Measurements from ENCODE around the gene CPXM1.

The CPXM1 gene

GRCh38 chr20:2800521-2801285, at the start of gene CPXM1:
Gene CPXM1 (minus strand): TSS chr20:2800627. CDS start chr20:2800572, 55 bp downstream.
- H3K27me3 ChIP-seq (ENCODE audit: low read length) = no peaks in the 10 kb centered on the region
- H3K36me3 ChIP-seq (ENCODE audit: low read length) = no peaks in the 10 kb centered on the region
- no peaks in the 10 kb centered on the region for H3K9me2 ChIP-seq (replicated peaks; ENCODE audit: insufficient read depth, low read length)
- H3K4me3 ChIP-seq (ENCODE audit: insufficient read depth, low read length, poor library complexity, severe bottlenecking) = no peak within 1 kb of the TSS
- H4K20me1 ChIP-seq (ENCODE audit: low read depth, low read length) = no peaks in the 10 kb centered on the region
- no peaks in the 10 kb centered on the region for H3F3A ChIP-seq (ENCODE audit: insufficient read depth)
- no peaks in the 10 kb centered on the region for H3K79me2 ChIP-seq (ENCODE audit: insufficient read depth, low read length)
- no peaks in the 10 kb centered on the region for H3K9me3 ChIP-seq (ENCODE audit: insufficient read depth, low read length)
- TF ChIP-seq, protein P1, sequence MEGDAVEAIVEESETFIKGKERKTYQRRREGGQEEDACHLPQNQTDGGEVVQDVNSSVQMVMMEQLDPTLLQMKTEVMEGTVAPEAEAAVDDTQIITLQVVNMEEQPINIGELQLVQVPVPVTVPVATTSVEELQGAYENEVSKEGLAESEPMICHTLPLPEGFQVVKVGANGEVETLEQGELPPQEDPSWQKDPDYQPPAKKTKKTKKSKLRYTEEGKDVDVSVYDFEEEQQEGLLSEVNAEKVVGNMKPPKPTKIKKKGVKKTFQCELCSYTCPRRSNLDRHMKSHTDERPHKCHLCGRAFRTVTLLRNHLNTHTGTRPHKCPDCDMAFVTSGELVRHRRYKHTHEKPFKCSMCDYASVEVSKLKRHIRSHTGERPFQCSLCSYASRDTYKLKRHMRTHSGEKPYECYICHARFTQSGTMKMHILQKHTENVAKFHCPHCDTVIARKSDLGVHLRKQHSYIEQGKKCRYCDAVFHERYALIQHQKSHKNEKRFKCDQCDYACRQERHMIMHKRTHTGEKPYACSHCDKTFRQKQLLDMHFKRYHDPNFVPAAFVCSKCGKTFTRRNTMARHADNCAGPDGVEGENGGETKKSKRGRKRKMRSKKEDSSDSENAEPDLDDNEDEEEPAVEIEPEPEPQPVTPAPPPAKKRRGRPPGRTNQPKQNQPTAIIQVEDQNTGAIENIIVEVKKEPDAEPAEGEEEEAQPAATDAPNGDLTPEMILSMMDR (IDR thresholded peaks at IDR 0.05; ENCODE audit: insufficient read depth, low read length, poor library complexity, severe bottlenecking) = no peak
- no peak for TF ChIP-seq EZH2phosphoT487 (conservative IDR thresholded peaks at IDR 0.05; ENCODE audit: low read length)
- no peak within 1 kb of the TSS for H3K9ac ChIP-seq (ENCODE audit: low read length)
- no peak within 1 kb of the TSS for H3K27ac ChIP-seq (ENCODE audit: low read depth, low read length)
- no peak within 1 kb of the TSS for H2AFZ ChIP-seq (ENCODE audit: low read depth, low read length, severe bottlenecking)
- no peak within 1 kb of the TSS for H3K4me2 ChIP-seq (ENCODE audit: low read depth, low read length, poor library complexity, severe bottlenecking)

GRCh38 chr20:2849529-2849928, 49.1 kb upstream of the CPXM1 start:
- Histone ChIP-seq H3K9me3 (ENCODE audit: insufficient read depth, low read length) (no peaks in the 10 kb centered on the region), H3K4me2 (ENCODE audit: low read depth, low read length, poor library complexity, severe bottlenecking) (no peak overlapping the region)

GRCh38 chr20:2847802-2848201, 47.4 kb upstream of the CPXM1 start:
- Histone ChIP-seq H3K27me3 (ENCODE audit: low read length) (no peaks in the 10 kb centered on the region), H2AFZ (ENCODE audit: low read depth, low read length, severe bottlenecking) (no peak overlapping the region), H3K4me3 (ENCODE audit: insufficient read depth, low read length, poor library complexity, severe bottlenecking) (no peak overlapping the region), H3K9ac (ENCODE audit: low read length) (no peak overlapping the region), H4K20me1 (ENCODE audit: low read depth, low read length) (no peaks in the 10 kb centered on the region), H3K9me3 (ENCODE audit: insufficient read depth, low read length) (no peaks in the 10 kb centered on the region), H3K79me2 (ENCODE audit: insufficient read depth, low read length) (no peaks in the 10 kb centered on the region), H3K27ac (ENCODE audit: low read depth, low read length) (no peak overlapping the region), H3K9me2 (replicated peaks; ENCODE audit: insufficient read depth, low read length) (no peaks in the 10 kb centered on the region), H3F3A (ENCODE audit: insufficient read depth) (no peaks in the 10 kb centered on the region), H3K4me2 (ENCODE audit: low read depth, low read length, poor library complexity, severe bottlenecking) (no peak overlapping the region), H3K36me3 (ENCODE audit: low read length) (no peaks in the 10 kb centered on the region)
- TF ChIP-seq EZH2phosphoT487 (conservative IDR thresholded peaks at IDR 0.05; ENCODE audit: low read length) = no peak
- TF ChIP-seq, protein P1 (IDR thresholded peaks at IDR 0.05; ENCODE audit: insufficient read depth, low read length, poor library complexity, severe bottlenecking) = no peak

More at GRCh38 chr20:2849529-2849928, 49.1 kb upstream of the CPXM1 start:
- Histone ChIP-seq H3F3A (ENCODE audit: insufficient read depth) (no peaks in the 10 kb centered on the region), H3K27ac (ENCODE audit: low read depth, low read length) (no peak overlapping the region), H4K20me1 (ENCODE audit: low read depth, low read length) (no peaks in the 10 kb centered on the region), H3K9me2 (replicated peaks; ENCODE audit: insufficient read depth, low read length) (no peaks in the 10 kb centered on the region), H3K9ac (ENCODE audit: low read length) (no peak overlapping the region), H3K27me3 (ENCODE audit: low read length) (no peaks in the 10 kb centered on the region), H2AFZ (ENCODE audit: low read depth, low read length, severe bottlenecking) (no peak overlapping the region), H3K79me2 (ENCODE audit: insufficient read depth, low read length) (no peaks in the 10 kb centered on the region), H3K36me3 (ENCODE audit: low read length) (no peaks in the 10 kb centered on the region), H3K4me3 (ENCODE audit: insufficient read depth, low read length, poor library complexity, severe bottlenecking) (no peak overlapping the region)
- TF ChIP-seq EZH2phosphoT487 (conservative IDR thresholded peaks at IDR 0.05; ENCODE audit: low read length) = no peak
- TF ChIP-seq, protein P1 (IDR thresholded peaks at IDR 0.05; ENCODE audit: insufficient read depth, low read length, poor library complexity, severe bottlenecking) = no peak
